Endodermal cell (in vitro differentiated cells): Measurements from ENCODE around the gene COL13A1. TPM values are rescaled to one million over a fixed set of nuclear protein-coding genes. Genes with fewer than 3 reads are reported as not detected.

Experiments
- DNase-seq: peaks from one replicate; pipeline ENCODE4 v3.0.0-alpha.2; 2017
- H3K27ac ChIP-seq: 2 replicates; pipeline ENCODE4 v1.5.1; 2013; ENCODE audit warnings: mild to moderate bottlenecking, low read depth, low read length, moderate library complexity
- H3K27me3 ChIP-seq: 2 replicates; pipeline ENCODE4 v1.6.1; 2013; ENCODE audit warnings: mild to moderate bottlenecking, low read length, moderate library complexity; ENCODE audit not compliant: insufficient read depth, control insufficient read depth, poor library complexity, severe bottlenecking
- H3K36me3 ChIP-seq: 2 replicates; pipeline ENCODE4 v1.7.0; 2013; ENCODE audit warnings: mild to moderate bottlenecking, low read length, moderate library complexity; ENCODE audit not compliant: control insufficient read depth, insufficient read depth
- H3K4me1 ChIP-seq: one replicate; pipeline ENCODE4 v1.7.0; 2013; ENCODE audit warnings: low read length; ENCODE audit not compliant: control insufficient read depth, insufficient read depth
- H3K4me3 ChIP-seq: 2 replicates; pipeline ENCODE4 v1.5.1; 2013; ENCODE audit warnings: mild to moderate bottlenecking, low read length, moderate library complexity
- H3K9ac ChIP-seq: 2 replicates; pipeline ENCODE4 v1.6.1; 2013; ENCODE audit warnings: mild to moderate bottlenecking, low read length, moderate library complexity; ENCODE audit not compliant: poor library complexity, severe bottlenecking; ENCODE audit errors: extremely low read depth
- H3K9me3 ChIP-seq: 2 replicates; pipeline ENCODE4 v1.6.1; 2013; ENCODE audit warnings: mild to moderate bottlenecking, low read length, moderate library complexity; ENCODE audit not compliant: control insufficient read depth
- H3K27ac Mint-ChIP-seq: 2 replicates; pipeline ENCODE4 v1.8.0; 2020; ENCODE audit warnings: mixed read lengths
- H3K27me3 Mint-ChIP-seq: 2 replicates; pipeline ENCODE4 v1.8.0; 2021; ENCODE audit warnings: mild to moderate bottlenecking, mixed read lengths; ENCODE audit not compliant: insufficient read depth
- H3K36me3 Mint-ChIP-seq: 2 replicates; pipeline ENCODE4 v1.8.0; 2020; ENCODE audit warnings: low read depth, mixed read lengths
- H3K4me1 Mint-ChIP-seq: 2 replicates; pipeline ENCODE4 v1.8.0; 2020; ENCODE audit warnings: mixed read lengths
- H3K4me3 Mint-ChIP-seq: 2 replicates; pipeline ENCODE4 v1.8.0; 2020; ENCODE audit warnings: mild to moderate bottlenecking, moderate library complexity, mixed read lengths
- H3K9me3 Mint-ChIP-seq: 2 replicates; pipeline ENCODE4 v1.8.0; 2020; ENCODE audit warnings: mild to moderate bottlenecking, mixed read lengths
- CTCF ChIP-seq: fragments of 200-600 bp; sonication (generic); conservative IDR thresholded peaks from 2 replicates; pipeline ENCODE4 v1.5.0; 2021; ENCODE audit warnings: antibody characterized with exemption, mild to moderate bottlenecking
- WGBS, 2 experiments: methylation state at CpG; one replicate each; pipeline versions ENCODE4 v1.1.5 to v1.1.7; 2013; ENCODE audit warnings: missing lambda C conversion rate in 2 of 2, mixed read lengths in 1 of 2; ENCODE audit not compliant: insufficient coverage in 1 of 2, insufficient read length in 1 of 2; 5-methylcytosine and 5-hydroxymethylcytosine counted together
- total RNA-seq, 2 donors: library from RNA; stranded (reverse); fragmentation: NEBNext Ultra II Directional in 1 of 2; extraction: Animal tissue kit (Norgen Biotek cat#: 25700) in 1 of 2; gene quantifications; 2 replicates in 1 of 2; 3 replicates in 1 of 2; pipeline ENCODE4 v1.2.1, GENCODE V29; 2021

The COL13A1 gene
- total RNA-seq, 2 donors from 2014 or later: 15.9 to 20.7 TPM

GRCh38 chr10:69800665-69801064 lies 1.0 kb upstream of the COL13A1 start:
- Histone ChIP-seq H3K27me3 (peaks cover 12% of the 10 kb centered on the region), H3K27ac (no peak overlapping the region), H3K36me3 (no peaks in the 10 kb centered on the region), H3K4me3 (peak overlapping the region; percentile 89), H3K4me1 (peaks cover 4% of the 10 kb centered on the region), H3K9ac (no peak overlapping the region), H3K9me3 (peaks cover 4% of the 10 kb centered on the region)
- 36 to 43% methylated on average over 1 to 2 of the region's 2 CpGs for WGBS, 2 experiments
- no peak for TF ChIP-seq CTCF
- Mint-ChIP-seq H3K9me3 (peaks cover 4% of the 10 kb centered on the region), H3K4me1 (peaks cover 32% of the 10 kb centered on the region), H3K4me3 (peak overlapping the region; percentile 74), H3K27me3 (peaks cover 40% of the 10 kb centered on the region), H3K27ac (peak overlapping the region; percentile 78), H3K36me3 (no peaks in the 10 kb centered on the region)
- no peak for DNase-seq

GRCh38 chr10:69801094-69801433 lies 642 bp upstream of the COL13A1 start:
- H3K4me3 ChIP-seq: peak overlapping the region; percentile 89
- no peaks in the 10 kb centered on the region for H3K9me3 ChIP-seq
- H3K4me1 ChIP-seq: peaks cover 4% of the 10 kb centered on the region
- WGBS, 2 experiments: 3 to 20% methylated on average over 3 to 8 of the region's 8 CpGs
- peak overlapping the region; percentile 47 for H3K9ac ChIP-seq
- Mint-ChIP-seq H3K27ac (peak overlapping the region; percentile 78), H3K4me3 (peak overlapping the region; percentile 74), H3K4me1 (peaks cover 36% of the 10 kb centered on the region), H3K36me3 (no peaks in the 10 kb centered on the region), H3K9me3 (peaks cover under 1% of the 10 kb centered on the region), H3K27me3 (peaks cover 38% of the 10 kb centered on the region)
- peak; percentile 84 for TF ChIP-seq CTCF
- DNase-seq: peak; percentile 96
- no peak overlapping the region for H3K27ac ChIP-seq
- H3K36me3 ChIP-seq: no peaks in the 10 kb centered on the region
- H3K27me3 ChIP-seq: peaks cover 12% of the 10 kb centered on the region

GRCh38 chr10:69802424-69803161 lies 887 bp downstream of the COL13A1 start:
- Mint-ChIP-seq H3K27me3 (peaks cover 31% of the 10 kb centered on the region), H3K4me1 (peaks cover 39% of the 10 kb centered on the region), H3K4me3 (peak overlapping the region; percentile 74), H3K27ac (no peak overlapping the region), H3K36me3 (no peaks in the 10 kb centered on the region), H3K9me3 (no peaks in the 10 kb centered on the region)
- WGBS, 2 experiments: 0% methylated on average over 25 to 80 of the region's 80 CpGs
- H3K4me1 ChIP-seq: peaks cover 4% of the 10 kb centered on the region
- peaks cover 12% of the 10 kb centered on the region for H3K27me3 ChIP-seq
- H3K36me3 ChIP-seq: no peaks in the 10 kb centered on the region
- H3K27ac ChIP-seq: no peak overlapping the region
- H3K9me3 ChIP-seq: no peaks in the 10 kb centered on the region
- DNase-seq: peak; percentile 81
- H3K9ac ChIP-seq: peak overlapping the region; percentile 38
- peak; percentile 53 for TF ChIP-seq CTCF
- peak overlapping the region; percentile 89 for H3K4me3 ChIP-seq
